ENCODE measurements around the gene TDRD1.

DNA sequence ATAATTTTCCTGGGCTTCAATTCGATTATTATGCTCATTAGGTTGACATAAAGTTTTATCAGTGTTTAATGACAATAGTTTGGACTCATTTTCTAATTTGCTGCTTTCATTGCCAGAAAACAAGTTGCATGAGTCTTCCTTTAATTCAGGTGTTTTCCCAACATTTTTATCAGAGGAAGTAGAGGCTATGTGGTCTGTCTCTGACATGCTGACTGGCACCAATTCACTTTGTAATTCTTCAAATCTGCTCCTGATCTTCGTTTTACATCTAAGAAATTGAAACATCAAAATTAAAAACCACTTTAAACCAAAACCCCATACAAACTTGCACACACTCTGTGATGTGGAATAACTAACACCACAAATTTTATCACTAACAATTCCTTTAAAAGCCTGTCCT lies 16.1 kb upstream of the TDRD1 start:
- no peak for TF ChIP-seq RAD21 (IDR thresholded peaks at IDR 0.05; ENCODE audit: low read depth)
- TF ChIP-seq, protein P1, sequence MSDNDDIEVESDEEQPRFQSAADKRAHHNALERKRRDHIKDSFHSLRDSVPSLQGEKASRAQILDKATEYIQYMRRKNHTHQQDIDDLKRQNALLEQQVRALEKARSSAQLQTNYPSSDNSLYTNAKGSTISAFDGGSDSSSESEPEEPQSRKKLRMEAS (IDR thresholded peaks at IDR 0.05) = no peak
- TF ChIP-seq, protein P2, sequence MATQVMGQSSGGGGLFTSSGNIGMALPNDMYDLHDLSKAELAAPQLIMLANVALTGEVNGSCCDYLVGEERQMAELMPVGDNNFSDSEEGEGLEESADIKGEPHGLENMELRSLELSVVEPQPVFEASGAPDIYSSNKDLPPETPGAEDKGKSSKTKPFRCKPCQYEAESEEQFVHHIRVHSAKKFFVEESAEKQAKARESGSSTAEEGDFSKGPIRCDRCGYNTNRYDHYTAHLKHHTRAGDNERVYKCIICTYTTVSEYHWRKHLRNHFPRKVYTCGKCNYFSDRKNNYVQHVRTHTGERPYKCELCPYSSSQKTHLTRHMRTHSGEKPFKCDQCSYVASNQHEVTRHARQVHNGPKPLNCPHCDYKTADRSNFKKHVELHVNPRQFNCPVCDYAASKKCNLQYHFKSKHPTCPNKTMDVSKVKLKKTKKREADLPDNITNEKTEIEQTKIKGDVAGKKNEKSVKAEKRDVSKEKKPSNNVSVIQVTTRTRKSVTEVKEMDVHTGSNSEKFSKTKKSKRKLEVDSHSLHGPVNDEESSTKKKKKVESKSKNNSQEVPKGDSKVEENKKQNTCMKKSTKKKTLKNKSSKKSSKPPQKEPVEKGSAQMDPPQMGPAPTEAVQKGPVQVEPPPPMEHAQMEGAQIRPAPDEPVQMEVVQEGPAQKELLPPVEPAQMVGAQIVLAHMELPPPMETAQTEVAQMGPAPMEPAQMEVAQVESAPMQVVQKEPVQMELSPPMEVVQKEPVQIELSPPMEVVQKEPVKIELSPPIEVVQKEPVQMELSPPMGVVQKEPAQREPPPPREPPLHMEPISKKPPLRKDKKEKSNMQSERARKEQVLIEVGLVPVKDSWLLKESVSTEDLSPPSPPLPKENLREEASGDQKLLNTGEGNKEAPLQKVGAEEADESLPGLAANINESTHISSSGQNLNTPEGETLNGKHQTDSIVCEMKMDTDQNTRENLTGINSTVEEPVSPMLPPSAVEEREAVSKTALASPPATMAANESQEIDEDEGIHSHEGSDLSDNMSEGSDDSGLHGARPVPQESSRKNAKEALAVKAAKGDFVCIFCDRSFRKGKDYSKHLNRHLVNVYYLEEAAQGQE (IDR thresholded peaks at IDR 0.05; ENCODE audit: low read depth) = no peak
- no peak for TF ChIP-seq EP300 (IDR thresholded peaks at IDR 0.05; ENCODE audit: borderline replicate concordance)
- no peak for TF ChIP-seq TAF1 (IDR thresholded peaks at IDR 0.05; ENCODE audit: low read depth)
- no peak for TF ChIP-seq CEBPB (IDR thresholded peaks at IDR 0.05)
- no peak for TF ChIP-seq EGR1 (IDR thresholded peaks at IDR 0.05)
- no peak for TF ChIP-seq NFIC (IDR thresholded peaks at IDR 0.05)
- TF ChIP-seq FOXM1 (IDR thresholded peaks at IDR 0.05; ENCODE audit: borderline replicate concordance, low read depth) = no peak
- no peak for TF ChIP-seq YY1 (IDR thresholded peaks at IDR 0.05; ENCODE audit: low read depth)

Data from Ishikawa (cell line).